ENCODE results near the gene RBP5.

- TF ChIP-seq CTCF (IDR thresholded peaks at IDR 0.05): no peak
- no peak for TF ChIP-seq EZH2 (IDR thresholded peaks at IDR 0.05; ENCODE audit: borderline replicate concordance, insufficient read depth, low read depth, low read length, poor library complexity, severe bottlenecking)
Observed at GRCh38 chr12:7155471-7156034, 26.9 kb upstream of the RBP5 start.
